Osteocyte (in vitro differentiated cells): Measurements from ENCODE around the gene DDX10. TPM values are rescaled to one million over a fixed set of nuclear protein-coding genes. Genes with fewer than 3 reads are reported as not detected.

Experiments used
- DNase-seq: peaks from one replicate; pipeline ENCODE4 v3.0.0; 2021; ENCODE audit warnings: mixed read lengths; ENCODE audit not compliant: unreplicated experiment; ENCODE audit errors: extremely low spot score
- H3K27ac Mint-ChIP-seq: one replicate; pipeline ENCODE4 v1.8.0; 2021; ENCODE audit warnings: mild to moderate bottlenecking, mixed read lengths; ENCODE audit not compliant: unreplicated experiment
- H3K27me3 Mint-ChIP-seq: one replicate; pipeline ENCODE4 v1.8.0; 2021; ENCODE audit warnings: mixed read lengths; ENCODE audit not compliant: unreplicated experiment
- H3K36me3 Mint-ChIP-seq: one replicate; pipeline ENCODE4 v1.8.0; 2021; ENCODE audit warnings: mixed read lengths; ENCODE audit not compliant: unreplicated experiment
- H3K4me1 Mint-ChIP-seq: one replicate; pipeline ENCODE4 v1.8.0; 2021; ENCODE audit warnings: mixed read lengths; ENCODE audit not compliant: unreplicated experiment
- H3K4me3 Mint-ChIP-seq: one replicate; pipeline ENCODE4 v1.8.0; 2021; ENCODE audit warnings: mild to moderate bottlenecking, moderate library complexity, mixed read lengths; ENCODE audit not compliant: unreplicated experiment
- H3K9me3 Mint-ChIP-seq: one replicate; pipeline ENCODE4 v1.8.0; 2021; ENCODE audit warnings: mixed read lengths; ENCODE audit not compliant: unreplicated experiment
- CTCF ChIP-seq: fragments of 200-600 bp; sonication (generic); IDR thresholded peaks from 2 replicates; pipeline ENCODE4 v1.5.0; 2021; ENCODE audit warnings: antibody characterized with exemption, mild to moderate bottlenecking, moderate library complexity
- total RNA-seq: library from RNA; stranded (reverse); gene quantifications from 2 replicates; pipeline ENCODE4 v1.2.1, GENCODE V29; 2021

Gene DDX10
- total RNA-seq, 1 donor from 2014 or later: 34.6 TPM

GRCh38 chr11:108752297-108752751 is 87.5 kb downstream of the DDX10 start:
- no peak for TF ChIP-seq CTCF
- no peaks in the 10 kb centered on the region for H3K27me3 Mint-ChIP-seq
- H3K27ac Mint-ChIP-seq: peak overlapping the region; percentile 6
- H3K36me3 Mint-ChIP-seq: peaks cover 5% of the 10 kb centered on the region
- no peaks in the 10 kb centered on the region for H3K9me3 Mint-ChIP-seq
- H3K4me3 Mint-ChIP-seq: no peak overlapping the region
- no peak for DNase-seq
- H3K4me1 Mint-ChIP-seq: peaks cover 36% of the 10 kb centered on the region

DNA sequence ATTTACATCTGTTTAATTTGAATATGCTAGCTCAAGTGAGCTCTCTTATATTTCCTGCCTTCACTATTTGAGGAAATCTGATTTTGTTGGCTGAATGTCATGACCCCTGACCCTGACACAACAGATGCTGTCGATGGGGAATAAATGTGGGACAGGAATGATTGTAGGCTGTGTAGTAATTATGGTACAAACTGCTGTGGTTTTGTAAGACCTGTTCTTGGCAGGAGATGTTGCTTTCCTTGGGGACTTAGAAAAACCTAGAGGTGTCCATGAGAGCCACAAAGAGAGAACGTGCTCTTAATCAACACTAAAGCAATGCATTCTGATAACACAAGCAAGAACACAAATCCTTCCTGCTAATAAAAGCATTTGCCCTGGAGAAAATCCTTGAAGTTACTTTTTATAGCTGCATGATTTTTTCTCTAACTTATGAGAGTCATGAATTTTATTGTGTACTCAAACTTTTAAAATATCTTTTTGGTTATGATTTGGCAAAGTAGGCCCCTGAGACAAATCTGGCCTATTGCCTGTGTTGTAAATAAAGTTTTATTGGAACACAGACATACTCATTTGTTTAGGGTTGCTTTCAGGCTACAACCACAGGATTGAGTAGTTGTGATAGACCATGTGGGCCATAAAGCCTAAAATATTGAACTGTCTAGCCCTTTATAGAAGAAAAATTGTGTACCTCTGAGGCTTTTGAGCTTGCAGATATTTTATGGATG is 90.2 kb downstream of the DDX10 start:
- DNase-seq: no peak
- TF ChIP-seq CTCF: no peak
- H3K4me3 Mint-ChIP-seq: no peak overlapping the region
- no peaks in the 10 kb centered on the region for H3K27me3 Mint-ChIP-seq
- H3K27ac Mint-ChIP-seq: peak overlapping the region; percentile 42
- peaks cover 38% of the 10 kb centered on the region for H3K4me1 Mint-ChIP-seq
- no peaks in the 10 kb centered on the region for H3K36me3 Mint-ChIP-seq
- no peaks in the 10 kb centered on the region for H3K9me3 Mint-ChIP-seq

- no peak for TF ChIP-seq CTCF
- Mint-ChIP-seq H3K27me3 (no peaks in the 10 kb centered on the region), H3K4me1 (peaks cover 33% of the 10 kb centered on the region), H3K9me3 (no peaks in the 10 kb centered on the region), H3K36me3 (no peaks in the 10 kb centered on the region), H3K4me3 (no peak overlapping the region), H3K27ac (no peak overlapping the region)
- DNase-seq: no peak
Measured at GRCh38 chr11:108757630-108758029, 92.8 kb downstream of the DDX10 start.

DNA sequence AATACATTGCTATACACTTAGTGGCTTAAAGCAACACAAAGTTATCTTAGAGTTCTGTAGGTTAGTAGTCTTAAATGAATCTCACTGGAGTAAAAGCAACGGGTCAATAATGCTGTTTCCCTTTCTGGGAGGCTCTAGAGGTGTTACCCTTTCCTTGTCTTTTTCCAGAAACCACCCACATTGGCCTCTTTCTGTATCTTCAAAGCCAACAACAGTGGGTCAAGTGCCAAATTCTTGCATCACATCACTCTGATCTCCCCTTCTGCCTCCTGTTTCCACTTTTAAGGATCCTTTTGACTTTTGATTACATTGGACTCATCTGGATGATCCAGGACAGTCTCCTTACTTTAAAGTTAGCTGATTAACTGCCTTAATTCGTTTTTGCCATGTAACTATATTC is 93.6 kb downstream of the DDX10 start:
- Mint-ChIP-seq H3K4me1 (peaks cover 35% of the 10 kb centered on the region), H3K27me3 (no peaks in the 10 kb centered on the region), H3K36me3 (no peaks in the 10 kb centered on the region), H3K27ac (no peak overlapping the region), H3K4me3 (no peak overlapping the region), H3K9me3 (no peaks in the 10 kb centered on the region)
- DNase-seq: no peak
- TF ChIP-seq CTCF: no peak

DNA sequence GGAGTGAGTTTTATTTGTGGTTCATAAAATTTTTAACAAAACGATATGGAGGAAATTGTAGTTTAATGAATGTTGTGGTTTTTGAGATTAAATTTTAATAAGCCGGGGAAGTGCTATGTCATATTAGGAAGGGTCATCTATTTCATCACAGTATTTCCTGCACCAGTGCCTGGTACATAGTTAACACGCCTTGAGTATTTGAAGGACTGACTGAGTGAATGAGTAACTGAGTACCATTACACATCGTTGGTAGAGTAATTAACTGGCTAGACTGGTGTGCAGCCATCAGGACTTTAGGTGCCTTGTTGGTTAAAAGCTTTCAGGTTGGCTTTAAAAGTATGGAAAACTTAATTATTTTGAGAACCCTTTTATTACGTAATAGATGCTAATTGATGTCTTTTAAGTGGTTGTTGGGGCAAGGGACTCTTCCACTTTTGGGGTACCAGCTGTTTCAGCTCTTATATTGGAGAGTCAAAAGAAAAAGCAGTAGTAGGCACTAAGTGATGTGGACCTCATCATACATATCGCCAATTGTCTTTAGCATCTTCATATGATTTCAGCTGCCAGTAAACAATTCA is 101.8 kb downstream of the DDX10 start:
- Mint-ChIP-seq H3K4me1 (peaks cover 8% of the 10 kb centered on the region), H3K36me3 (peaks cover 18% of the 10 kb centered on the region), H3K9me3 (peaks cover 19% of the 10 kb centered on the region), H3K4me3 (no peak overlapping the region), H3K27ac (no peak overlapping the region), H3K27me3 (no peaks in the 10 kb centered on the region)
- TF ChIP-seq CTCF: no peak
- DNase-seq: no peak
